ENCODE results near the gene DNER. TPM values are rescaled to one million over a fixed set of nuclear protein-coding genes. Genes with fewer than 3 reads are reported as not detected.

Gene DNER
- total RNA-seq, 1 experiment from 2014 or later, result 2.9 TPM

- intact Hi-C loops (cut with micrococcal nuclease), result no loop called here
- H3K4me1 ChIP-seq (ENCODE audit: control insufficient read depth in 1 of 2, insufficient read depth in 2 of 2, low read length in 2 of 2), result no peaks in the 10 kb centered on the region
- RAD21 ChIA-PET (ENCODE audit: low non-redundant PET in 1 of 2, low total read pairs in 2 of 2, uncharacterized antibody in 2 of 2, unreplicated experiment in 2 of 2), result no interaction called here
- no peaks in the 10 kb centered on the region for H4K20me1 ChIP-seq (ENCODE audit: insufficient read depth)
- no peak for ATAC-seq
- POLR2A ChIA-PET, result no interaction called here
- H3K9me3 ChIP-seq (ENCODE audit: control insufficient read depth in 1 of 2, insufficient read depth in 1 of 2, low read depth in 1 of 2, low read length in 2 of 2), result no peaks in the 10 kb centered on the region
- H3K9me2 ChIP-seq (ENCODE audit: insufficient read depth), result no peaks in the 10 kb centered on the region
- H3K27ac ChIP-seq (ENCODE audit: low read depth, low read length), result no peak overlapping the region
- peaks cover 31% of the 10 kb centered on the region for H3K27me3 ChIP-seq (ENCODE audit: insufficient read depth, low read length)
- H3K9ac ChIP-seq (ENCODE audit: low read length), result no peak overlapping the region
- H3K4me2 ChIP-seq (ENCODE audit: low read length), result no peak overlapping the region
- no peak overlapping the region for H2AFZ ChIP-seq (ENCODE audit: low read depth, low read length, poor library complexity, severe bottlenecking)
- no peak for DNase-seq (ENCODE audit: low read depth, low spot score)
- TF ChIP-seq ZFX (IDR thresholded peaks at IDR 0.05), result no peak
- TF ChIP-seq CBX3 (IDR thresholded peaks at IDR 0.05; ENCODE audit: low read depth), result no peak
- no peak for TF ChIP-seq EZH2 (IDR thresholded peaks at IDR 0.05)
- TF ChIP-seq MAX (IDR thresholded peaks at IDR 0.05), result no peak
- no peak for TF ChIP-seq CEBPB (IDR thresholded peaks at IDR 0.05; ENCODE audit: low read depth)
- no peak for TF ChIP-seq TCF7L2 (IDR thresholded peaks at IDR 0.05; ENCODE audit: borderline replicate concordance, extremely low read depth, insufficient read depth, insufficient read length)
- TF ChIP-seq POLR2AphosphoS5 (IDR thresholded peaks at IDR 0.05; ENCODE audit: low read depth, low read length), result no peak
- TF ChIP-seq SP1 (IDR thresholded peaks at IDR 0.05; ENCODE audit: low read depth), result no peak
- no peak for TF ChIP-seq ZNF274 (IDR thresholded peaks at IDR 0.05; ENCODE audit: low read depth, low read length)
- TF ChIP-seq ATF3 (IDR thresholded peaks at IDR 0.05), result no peak
- no peak for TF ChIP-seq YY1 (IDR thresholded peaks at IDR 0.05; ENCODE audit: extremely low read depth, insufficient replicate concordance, low read depth, low read length)
- TF ChIP-seq RAD21 (IDR thresholded peaks at IDR 0.05; ENCODE audit: low read depth), result no peak
- no peaks in the 10 kb centered on the region for H3K36me3 ChIP-seq (ENCODE audit: control insufficient read depth in 1 of 2, insufficient read depth in 2 of 2, low read length in 2 of 2)
- CTCF ChIA-PET, result no interaction called here
- no peaks in the 10 kb centered on the region for H3K79me2 ChIP-seq (ENCODE audit: insufficient read depth, low read length)
- no peak overlapping the region for H3K4me3 ChIP-seq (replicated peaks in 1 of 2; ENCODE audit: low read depth in 1 of 2, low read length in 2 of 2)
- BruUV-seq (replicated peaks), result no TSS peak
Measured at GRCh38 chr2:229679393-229680125, 34.8 kb downstream of the DNER start.

Data from HCT116 (cell line).